Fibroblast of gingiva (primary cell): Measurements from ENCODE around the gene THEM5.
"Not testable (repeated sequence)": the region's sequence is repeated elsewhere in the genome, so short reads cannot be mapped to it uniquely, and the experiment has no call there.

Source experiments
- DNase-seq: peaks from one replicate; pipeline ENCODE4 v3.0.0-alpha.2; 2011; ENCODE audit warnings: low read depth

THEM5 gene, protein sequence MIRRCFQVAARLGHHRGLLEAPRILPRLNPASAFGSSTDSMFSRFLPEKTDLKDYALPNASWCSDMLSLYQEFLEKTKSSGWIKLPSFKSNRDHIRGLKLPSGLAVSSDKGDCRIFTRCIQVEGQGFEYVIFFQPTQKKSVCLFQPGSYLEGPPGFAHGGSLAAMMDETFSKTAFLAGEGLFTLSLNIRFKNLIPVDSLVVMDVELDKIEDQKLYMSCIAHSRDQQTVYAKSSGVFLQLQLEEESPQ

DNA sequence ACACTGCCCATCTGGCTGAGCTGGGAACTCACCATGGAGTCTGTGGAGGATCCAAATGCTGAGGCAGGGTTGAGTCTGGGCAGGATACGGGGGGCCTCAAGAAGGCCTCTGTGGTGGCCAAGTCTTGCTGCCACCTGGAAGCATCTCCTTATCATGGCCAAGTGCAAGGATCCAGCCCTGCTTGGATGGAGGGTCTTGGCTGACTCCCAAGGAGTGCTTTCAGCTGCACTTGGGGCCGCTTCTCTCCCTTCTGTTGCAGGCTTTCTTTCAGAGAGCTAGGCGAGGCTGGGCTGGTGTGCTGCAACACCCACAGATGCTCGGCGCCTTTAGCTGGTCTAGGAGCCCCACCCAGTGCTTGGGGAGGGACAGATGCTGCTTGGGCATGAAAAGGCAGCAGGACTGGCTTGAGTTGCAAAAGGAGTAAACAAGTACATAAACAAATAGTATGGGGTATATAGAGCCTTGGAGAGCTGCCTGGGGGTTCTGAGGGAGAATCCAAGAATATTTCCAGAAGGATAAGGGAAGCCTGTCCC, at the start of gene THEM5:
TSS of gene THEM5 (minus strand) at position 302 of the 533 bp plus-strand sequence. CDS start at position 155, 147 bp downstream.
- DNase-seq = no peak

DNA sequence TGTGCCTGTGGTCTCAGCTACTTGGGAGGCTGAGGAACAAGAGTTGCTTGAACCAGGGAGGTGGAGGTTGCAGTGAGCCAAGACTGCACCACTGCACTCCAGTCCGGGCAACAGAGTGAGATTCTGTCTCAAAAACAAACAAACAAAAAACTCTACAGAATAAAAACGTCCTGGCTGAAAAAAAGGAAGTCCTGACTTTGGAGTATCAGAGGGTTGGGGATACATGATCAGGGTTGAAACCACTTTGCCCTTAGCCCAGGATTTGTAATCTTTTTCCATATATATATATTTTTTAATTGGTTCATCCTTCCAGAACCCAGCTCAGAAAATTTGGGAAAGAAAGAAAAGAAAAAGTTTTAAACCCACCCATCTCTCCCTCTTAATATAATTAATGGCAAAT, 49.3 kb upstream of the THEM5 start:
- no peak for DNase-seq

DNA sequence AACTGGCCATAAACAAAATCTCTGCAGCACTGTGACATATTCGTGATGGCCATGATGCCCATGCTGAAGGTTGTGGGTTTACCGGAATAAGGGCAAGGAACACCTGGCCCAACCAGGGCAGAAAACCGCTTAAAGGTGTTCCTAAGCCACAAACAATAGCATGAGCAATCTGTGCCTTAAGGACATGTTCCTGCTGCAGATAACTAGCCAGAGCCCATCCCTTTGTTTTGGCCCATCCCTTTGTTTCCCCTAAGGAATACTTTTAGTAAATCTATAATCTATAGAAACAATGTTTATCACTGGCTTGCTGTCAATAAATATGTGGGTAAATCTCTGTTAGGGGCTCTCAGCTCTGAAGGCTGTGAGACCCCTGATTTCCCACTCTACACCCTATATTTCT, 47.3 kb upstream of the THEM5 start:
- DNase-seq = not testable (repeated sequence)

DNA sequence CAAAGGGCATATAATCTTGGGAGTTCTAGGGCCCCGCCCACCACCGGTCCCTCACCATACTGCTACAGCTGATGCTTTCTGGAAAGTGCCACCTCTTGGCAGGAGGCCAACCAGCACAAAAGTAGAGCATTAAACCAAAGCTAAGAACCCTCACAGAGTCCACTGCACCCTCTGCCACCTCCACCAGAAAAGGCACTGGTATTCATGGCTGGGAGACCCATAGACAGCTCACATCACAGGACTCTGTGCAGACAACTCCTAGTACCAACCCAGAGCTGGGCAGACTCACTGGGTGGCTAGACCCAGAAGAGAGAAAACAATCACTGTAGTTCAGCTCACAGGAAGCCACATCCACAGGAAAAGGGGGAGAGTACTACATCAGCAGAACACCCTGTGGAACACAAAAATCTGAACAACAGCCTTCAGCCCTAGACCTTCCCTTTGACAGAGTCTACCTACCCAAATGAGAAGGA, 45.0 kb upstream of the THEM5 start:
- no peak for DNase-seq

DNA sequence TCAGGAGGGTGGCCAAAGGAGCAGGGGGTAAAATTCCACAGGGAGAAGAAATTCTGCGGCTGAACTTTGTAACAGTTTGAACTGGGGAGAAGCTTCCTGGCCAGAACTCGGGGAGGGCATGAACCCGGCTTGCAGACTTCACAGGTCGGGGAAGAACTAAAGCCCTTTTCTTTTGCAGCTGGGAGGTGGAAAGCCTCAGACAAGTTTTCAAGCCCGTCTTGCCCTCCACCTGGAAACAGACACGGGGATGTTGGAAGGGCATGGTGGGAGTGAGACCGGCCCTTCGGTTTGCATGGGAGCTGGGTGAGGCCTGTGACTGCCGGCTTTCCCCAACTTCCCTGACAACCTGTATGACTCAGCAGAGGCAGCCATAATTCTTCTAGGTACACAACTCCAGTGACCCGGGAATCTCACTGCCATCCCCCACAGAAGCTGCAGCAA, 44.5 kb upstream of the THEM5 start:
- no peak for DNase-seq

DNA sequence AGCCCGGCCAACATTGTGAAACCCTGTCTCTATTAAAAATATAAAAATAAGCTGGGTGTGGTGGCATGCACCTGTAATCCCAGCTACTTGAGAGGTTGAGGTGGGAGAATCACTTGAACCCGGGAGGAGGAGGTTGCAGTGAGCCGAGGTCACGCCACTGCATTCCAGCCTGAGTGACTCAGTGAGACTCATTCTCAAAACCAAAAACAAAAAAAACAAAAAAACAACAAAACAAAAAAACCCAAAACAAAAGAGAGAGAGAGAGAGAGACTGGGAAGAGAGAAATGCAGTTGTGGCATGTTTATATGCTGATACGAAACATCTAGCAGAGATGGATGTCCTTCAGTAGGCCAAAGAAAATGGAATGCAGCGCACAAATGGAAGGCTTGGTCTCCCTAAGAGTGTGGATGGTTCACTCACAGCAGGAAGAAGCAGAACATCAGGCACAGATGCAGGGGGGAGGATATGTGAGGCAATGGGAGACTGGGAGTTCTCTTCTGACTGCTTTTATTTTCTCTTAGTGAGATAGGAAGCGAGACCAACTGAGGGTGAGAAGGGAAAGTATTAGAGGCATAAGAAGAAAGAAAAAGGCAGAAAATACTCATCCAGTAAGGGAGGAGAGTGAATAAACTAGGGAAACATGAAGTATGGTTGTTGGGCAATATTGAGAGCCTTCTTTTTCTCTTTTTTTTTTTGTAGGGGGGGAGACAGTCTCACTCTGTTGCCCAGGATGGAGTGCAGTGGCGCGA, 39.8 kb upstream of the THEM5 start:
- DNase-seq = no peak

DNA sequence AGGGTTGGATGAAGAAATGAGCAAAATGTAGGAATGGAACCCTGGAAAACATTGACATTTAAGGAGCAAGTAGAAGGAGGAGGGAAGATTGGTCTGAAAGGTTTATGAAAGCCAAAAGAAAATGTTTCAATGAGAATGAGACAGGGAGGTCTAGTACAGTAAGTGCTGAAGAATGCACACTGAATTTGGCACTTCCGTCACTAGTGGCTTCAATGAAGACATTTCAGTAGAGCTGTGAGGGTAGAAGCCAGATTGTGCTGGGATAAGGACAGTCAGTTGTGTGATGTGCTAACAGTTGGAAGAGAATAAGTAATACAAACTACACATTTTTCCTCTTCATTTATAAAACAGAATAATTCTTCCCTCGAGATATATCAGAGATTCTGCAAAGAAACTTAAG, 38.7 kb upstream of the THEM5 start:
- DNase-seq = peak; percentile 64

DNA sequence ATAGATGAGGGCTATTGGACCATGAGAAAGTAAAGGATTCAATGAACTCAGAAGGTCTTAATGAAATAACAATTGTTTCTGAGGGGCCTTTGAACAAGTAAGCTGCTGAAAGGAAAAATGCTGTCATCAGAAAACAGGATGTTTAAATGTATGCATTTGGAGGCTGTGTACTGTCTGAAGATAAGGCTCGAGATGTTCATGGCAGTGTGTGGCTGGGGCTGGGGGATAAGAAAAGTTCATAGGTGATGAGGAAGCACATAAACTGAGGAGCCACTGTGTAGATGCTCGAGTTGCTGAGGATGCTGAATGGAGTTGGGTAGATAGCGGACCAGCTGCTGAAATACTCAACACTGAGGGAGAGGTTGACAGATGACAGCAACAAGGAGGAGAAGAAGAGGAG, 38.0 kb upstream of the THEM5 start:
- no peak for DNase-seq

DNA sequence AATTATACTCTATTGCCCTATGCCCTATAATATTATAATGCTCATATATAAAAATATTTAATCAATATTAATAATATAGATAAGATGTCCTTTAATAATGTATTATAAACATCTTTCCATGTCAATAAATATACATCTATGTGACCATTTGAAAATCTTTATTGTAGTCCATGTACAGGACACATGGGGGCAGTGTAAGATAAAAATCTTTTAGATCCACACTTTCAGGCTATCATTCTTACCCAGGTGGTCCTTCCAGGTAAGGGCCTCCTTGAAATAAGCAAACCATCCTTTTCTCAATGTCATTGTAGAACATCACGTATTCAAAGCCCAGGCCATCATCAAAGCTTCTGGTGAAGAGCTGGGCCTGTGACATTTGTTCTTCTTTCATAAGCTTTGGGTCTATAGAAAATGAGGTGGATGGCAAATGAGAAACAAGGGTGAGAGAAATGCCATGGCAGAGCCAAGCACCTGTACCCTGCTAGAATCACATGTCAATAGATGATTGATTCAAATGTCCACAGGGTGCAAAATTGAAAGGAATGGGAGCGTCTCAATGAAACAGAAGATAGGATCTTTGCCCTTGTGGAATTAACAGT, 35.6 kb upstream of the THEM5 start:
- no peak for DNase-seq

DNA sequence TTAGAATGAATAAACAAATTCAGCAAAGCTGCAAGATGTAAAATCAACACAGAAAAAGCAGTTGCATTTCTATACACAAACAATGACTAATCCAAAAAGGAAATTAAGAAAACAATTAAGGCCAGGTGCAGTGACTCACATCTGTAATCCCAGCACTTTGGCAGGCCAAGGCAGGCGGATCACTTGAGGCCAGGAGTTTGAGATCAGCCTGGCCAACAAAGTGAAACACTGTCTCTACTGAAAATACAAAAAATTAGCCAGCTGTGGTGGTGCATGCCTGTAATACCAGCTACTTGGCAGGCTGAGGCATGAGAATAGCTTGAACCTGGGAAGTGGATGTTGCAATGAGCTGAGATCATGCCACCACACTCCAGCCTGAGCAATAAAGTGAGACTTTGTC, 33.5 kb upstream of the THEM5 start:
- DNase-seq = peak; percentile 93

DNA sequence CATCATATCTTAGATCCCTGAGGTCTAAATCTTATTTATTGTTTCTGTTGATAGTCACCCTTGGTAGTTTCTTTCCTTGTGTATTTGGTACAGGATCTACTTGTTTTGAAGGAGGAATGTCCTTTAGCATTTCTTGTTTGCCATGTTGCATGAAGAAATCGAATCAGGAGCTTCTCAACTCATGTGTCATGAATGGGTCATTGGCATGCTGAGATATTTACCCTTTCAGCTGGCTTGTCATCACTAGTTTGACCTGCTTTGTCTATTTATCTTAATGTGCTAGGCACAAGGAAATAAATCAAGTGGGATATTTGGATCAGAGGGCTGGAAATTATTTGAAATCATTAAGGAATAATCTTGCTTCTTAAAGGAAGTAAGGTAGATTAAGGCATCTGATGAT, 32.0 kb upstream of the THEM5 start:
- DNase-seq = peak; percentile 26

DNA sequence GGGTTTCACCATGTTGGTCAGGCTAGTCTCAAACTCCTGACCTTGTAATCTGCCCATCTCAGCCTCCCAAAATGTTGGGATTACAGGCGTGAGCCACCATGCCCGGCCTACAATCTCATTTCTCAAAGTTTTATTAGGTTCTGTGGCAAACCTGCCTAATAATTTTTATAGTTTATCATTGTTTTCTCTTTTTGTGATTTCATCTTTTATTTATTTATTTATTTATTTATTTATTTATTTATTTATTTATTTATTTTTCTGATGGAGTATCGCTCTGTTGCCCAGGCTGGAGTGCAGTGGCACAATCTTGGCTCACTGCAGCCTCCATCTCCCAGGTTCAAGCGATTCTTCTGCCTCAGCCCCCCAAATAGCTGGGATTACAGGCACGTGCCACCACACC, 31.4 kb upstream of the THEM5 start:
- DNase-seq = not testable (repeated sequence)

DNA sequence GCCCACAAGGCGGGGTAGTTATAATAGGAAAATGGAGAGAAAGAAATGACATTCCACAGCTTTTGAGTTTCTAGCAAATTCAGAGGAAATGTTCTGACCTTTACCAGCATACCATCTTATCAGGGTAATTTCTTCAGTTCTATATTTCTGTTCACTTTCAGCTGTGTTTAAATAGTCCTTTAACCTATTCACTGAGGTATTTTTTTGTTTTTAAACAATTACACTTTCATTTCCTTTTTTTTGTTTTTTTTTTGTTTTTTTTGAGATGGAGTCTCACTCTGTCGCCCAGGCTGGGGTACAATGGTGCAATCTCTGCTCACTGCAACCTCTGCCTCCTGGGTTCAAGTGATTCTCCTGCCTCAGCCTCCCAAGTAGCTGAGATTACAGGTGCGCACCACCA, 30.9 kb upstream of the THEM5 start:
- not testable (repeated sequence) for DNase-seq

DNA sequence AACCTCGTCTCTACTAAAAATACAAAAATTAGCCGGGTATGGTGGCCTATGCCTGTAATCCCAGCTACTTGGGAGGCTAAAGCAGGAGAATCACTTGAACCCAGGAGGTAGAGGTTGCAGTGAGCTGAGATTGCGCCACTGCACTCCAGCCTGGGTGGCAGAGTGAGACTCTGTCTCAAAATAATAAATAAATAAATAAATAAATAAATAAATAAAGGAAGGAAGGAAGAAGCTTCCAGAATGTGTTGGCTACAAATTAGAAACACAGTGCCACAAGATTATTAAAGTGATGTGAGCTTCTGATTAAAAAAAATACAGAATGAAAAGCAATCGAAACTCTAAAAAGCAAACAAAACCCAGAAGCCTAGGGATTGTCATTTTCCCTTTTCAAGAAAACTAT, 30.4 kb upstream of the THEM5 start:
- DNase-seq = not testable (repeated sequence)

DNA sequence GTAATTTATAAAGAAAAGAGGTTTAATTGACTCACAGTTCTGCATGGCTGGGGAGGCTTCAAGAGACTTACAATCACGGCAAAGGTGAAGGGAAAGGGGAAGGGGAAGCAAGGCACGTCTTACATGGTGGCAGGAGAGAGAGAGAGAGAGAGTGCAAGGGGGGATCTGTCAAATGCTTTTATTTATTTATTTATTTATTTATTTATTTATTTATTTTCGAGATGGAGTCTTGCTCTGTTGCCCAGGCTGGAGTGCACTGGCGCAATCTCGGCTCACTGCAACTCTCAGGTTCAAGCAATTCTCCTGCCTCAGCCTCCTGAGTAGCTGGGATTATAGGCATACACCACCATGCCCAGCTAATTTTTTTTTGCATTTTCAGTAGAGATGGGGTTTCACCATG, 29.4 kb upstream of the THEM5 start:
- DNase-seq = not testable (repeated sequence)

DNA sequence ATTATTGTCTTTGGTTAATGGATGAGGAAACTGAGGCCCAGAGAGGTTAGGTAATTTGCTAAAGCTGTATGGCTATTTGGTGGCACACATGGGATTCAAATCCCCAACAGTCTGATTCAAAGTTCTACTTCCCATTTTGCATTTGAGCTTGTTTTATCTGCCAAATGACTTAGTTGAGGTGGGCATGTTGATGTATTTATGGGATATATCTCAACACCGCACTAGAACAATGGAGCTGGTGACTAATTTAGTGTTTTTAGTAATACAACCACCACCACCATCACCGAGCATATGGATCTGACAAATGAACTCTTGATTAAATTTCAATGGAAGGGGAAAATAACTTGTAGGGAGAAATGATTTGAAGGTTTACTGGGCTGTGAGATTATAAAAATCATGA, 29.0 kb upstream of the THEM5 start:
- no peak for DNase-seq

DNA sequence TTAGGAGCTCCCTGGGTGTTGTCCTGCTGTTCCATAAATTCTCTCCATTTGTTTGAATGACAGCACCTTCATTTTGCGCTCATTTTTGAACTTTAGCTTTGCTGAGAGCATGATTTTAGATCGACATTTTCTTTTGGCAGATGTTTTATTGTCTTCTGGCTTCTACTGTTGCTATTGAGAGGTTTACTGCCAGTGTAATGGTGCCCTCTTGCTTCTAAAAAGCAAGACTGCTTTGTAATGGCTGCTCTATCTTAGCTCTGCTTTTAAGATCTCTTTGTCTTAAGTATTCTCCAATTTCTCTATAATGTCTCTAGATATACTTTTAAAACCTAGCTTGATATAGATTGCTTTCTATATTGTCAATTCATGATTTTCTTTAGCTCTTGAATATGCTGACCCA, 28.0 kb upstream of the THEM5 start:
- DNase-seq = no peak

DNA sequence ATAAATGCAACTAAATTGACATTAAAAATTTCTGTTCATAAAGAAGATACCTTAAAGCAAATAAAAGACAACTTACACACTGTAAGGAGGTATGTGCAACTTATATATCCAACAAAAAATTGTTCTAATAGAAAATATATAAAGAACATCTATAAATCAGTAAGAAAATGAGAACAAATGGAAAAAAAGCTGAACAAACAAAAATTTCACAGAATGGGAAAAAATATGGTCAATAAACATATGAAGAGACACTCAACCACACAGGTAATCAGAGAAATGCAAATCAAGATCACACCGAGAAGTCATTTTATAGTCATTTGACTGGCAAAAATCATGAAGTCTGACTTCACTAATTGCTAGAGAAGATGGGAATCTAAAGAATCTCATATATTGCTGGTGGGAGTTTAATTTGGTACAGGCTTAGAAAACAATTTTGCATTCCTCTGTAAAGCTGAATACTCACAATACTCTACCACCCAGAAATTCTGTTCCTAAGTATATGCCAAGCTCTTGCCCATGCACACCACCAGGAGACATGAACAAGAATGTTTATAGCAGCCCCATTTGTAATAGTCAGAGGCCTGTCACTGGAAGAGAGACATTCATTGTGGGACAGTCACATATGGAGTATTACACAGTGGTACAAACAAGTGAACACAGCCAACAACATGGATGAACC, 22.0 kb upstream of the THEM5 start:
- DNase-seq = no peak

DNA sequence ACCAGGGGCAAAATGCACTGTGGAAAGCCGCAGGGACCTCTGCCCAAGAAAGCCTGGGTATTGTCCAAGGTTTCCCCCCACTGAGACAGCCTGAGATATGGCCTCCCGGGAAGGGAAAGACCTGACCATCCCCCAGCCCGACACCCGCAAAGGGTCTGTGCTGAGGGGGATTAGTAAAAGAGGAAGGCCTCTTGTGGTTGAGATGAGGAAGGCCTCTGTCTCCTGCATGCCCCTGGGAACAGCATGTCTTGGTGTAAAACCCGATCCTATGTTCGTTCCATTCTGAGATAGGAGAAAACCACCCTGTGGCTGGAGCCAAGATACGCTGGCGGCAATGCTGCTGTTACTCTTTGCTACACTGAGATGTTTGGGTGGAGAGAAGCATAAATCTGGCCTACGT, 19.3 kb upstream of the THEM5 start:
- DNase-seq = not testable (repeated sequence)

DNA sequence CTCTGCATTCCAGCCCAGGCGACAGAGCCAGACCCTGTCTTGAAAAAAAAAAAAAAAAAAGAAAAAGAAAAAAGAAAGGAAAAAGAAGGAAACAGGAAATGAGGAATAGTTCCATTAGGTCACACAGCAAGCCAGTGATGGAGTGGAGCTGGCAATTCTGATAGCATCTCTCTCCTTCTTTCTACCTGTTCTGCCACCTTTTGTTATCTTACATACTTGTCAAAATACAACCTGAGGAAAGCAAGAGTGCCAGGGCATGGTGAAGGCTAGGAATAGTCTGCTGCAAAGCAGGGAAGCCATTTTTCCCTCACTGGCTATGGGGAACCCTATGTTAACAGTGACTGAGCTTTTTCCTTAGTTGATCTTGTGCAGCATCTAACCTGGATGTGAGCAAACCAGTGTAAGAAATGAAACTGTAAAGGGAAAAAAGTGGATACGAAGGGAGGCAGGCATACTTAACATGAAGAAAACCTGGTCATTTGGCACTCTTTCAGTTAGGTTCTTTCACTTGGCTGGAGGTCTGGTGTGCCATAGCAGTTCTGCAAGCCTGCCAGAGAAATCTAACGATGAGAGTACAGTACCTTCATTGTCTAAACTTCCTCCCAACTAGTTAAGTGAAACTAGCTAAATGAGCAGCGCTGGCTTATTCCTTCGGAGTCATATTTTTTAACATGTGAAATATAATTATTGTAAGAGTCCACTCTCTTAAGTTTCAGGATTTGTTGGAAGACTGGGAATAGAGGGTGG, 17.9 kb upstream of the THEM5 start:
- DNase-seq = no peak

DNA sequence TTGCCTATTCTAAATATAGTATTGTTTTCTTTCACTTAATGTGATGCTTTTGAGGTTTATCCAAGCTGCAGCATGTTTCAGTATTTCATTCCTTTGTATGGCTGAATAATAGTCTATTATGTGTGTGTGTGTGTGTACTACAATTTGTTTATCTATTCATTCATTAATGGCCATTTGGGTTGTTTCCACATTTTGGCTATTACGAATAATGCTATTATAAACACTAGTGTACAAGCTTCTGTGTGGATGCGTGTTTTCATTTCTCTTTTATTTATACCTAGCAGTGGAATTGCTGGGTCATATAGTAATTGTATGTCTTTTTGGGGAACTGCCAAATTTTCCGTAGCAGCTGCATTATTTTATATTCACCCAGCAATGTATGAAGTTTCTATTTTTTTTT, 15.0 kb upstream of the THEM5 start:
- no peak for DNase-seq
